ENCODE measurements around the gene MTM1. TPM values are rescaled to one million over a fixed set of nuclear protein-coding genes. Genes with fewer than 3 reads are reported as not detected.
A peak's percentile ranks its signal among the peaks of the same experiment; 100 is the strongest.

Gene MTM1
- total RNA-seq, 4 donors from 2014 or later: 3.8 to 26.7 (median 13.1) TPM

- Histone ChIP-seq H3K9me3 (no peaks in the 10 kb centered on the region), H3K4me3 (no peak overlapping the region), H3K27me3 (no peaks in the 10 kb centered on the region), H3K27ac (peak overlapping the region in 1 of 2 donors; percentile 82), H3K36me3 (no peaks in the 10 kb centered on the region), H3K4me1 (no peaks in the 10 kb centered on the region)
- intact Hi-C loops (cut with DNase I; ENCODE audit: low total_unique reads): no loop called here
- no peak for DNase-seq
- TF ChIP-seq POLR2A (IDR thresholded peaks at IDR 0.05): no peak
- TF ChIP-seq CTCF (IDR thresholded peaks at IDR 0.05): no peak
Measured at GRCh38 chrX:150694738-150695410, 126.5 kb downstream of the MTM1 start.

- Histone ChIP-seq H3K9me3 (no peaks in the 10 kb centered on the region), H3K27ac (no peak overlapping the region), H3K27me3 (no peaks in the 10 kb centered on the region), H3K4me3 (no peak overlapping the region), H3K36me3 (no peaks in the 10 kb centered on the region), H3K4me1 (no peaks in the 10 kb centered on the region)
- no peak for TF ChIP-seq POLR2A (IDR thresholded peaks at IDR 0.05)
- no peak for TF ChIP-seq CTCF (IDR thresholded peaks at IDR 0.05)
- intact Hi-C loops (cut with DNase I; ENCODE audit: low total_unique reads): no loop called here
- no peak for DNase-seq
Measured at GRCh38 chrX:150696331-150696730, 127.9 kb downstream of the MTM1 start.

GRCh38 chrX:150696866-150697265, 128.4 kb downstream of the MTM1 start:
- Histone ChIP-seq H3K36me3 (no peaks in the 10 kb centered on the region), H3K4me3 (no peak overlapping the region)
- intact Hi-C loops (cut with DNase I; ENCODE audit: low total_unique reads): no loop called here

GRCh38 chrX:150697641-150698040, 129.2 kb downstream of the MTM1 start:
- H3K4me3 ChIP-seq: no peak overlapping the region
- TF ChIP-seq POLR2A (IDR thresholded peaks at IDR 0.05) (no peak), CTCF (IDR thresholded peaks at IDR 0.05) (no peak)
- intact Hi-C loops (cut with DNase I; ENCODE audit: low total_unique reads): no loop called here

More at GRCh38 chrX:150696866-150697265, 128.4 kb downstream of the MTM1 start:
- DNase-seq: no peak
- Histone ChIP-seq H3K4me1 (no peaks in the 10 kb centered on the region), H3K27me3 (no peaks in the 10 kb centered on the region), H3K9me3 (no peaks in the 10 kb centered on the region), H3K27ac (no peak overlapping the region)
- TF ChIP-seq CTCF (IDR thresholded peaks at IDR 0.05) (no peak), POLR2A (IDR thresholded peaks at IDR 0.05) (no peak)

GRCh38 chrX:150698981-150699380, 130.6 kb downstream of the MTM1 start:
- intact Hi-C loops (cut with DNase I; ENCODE audit: low total_unique reads): no loop called here
- no peak overlapping the region for H3K4me3 ChIP-seq
- no peak for DNase-seq
- no peaks in the 10 kb centered on the region for H3K36me3 ChIP-seq
- H3K9me3 ChIP-seq: no peaks in the 10 kb centered on the region
- TF ChIP-seq POLR2A (IDR thresholded peaks at IDR 0.05) (no peak), CTCF (IDR thresholded peaks at IDR 0.05) (no peak)
- H3K4me1 ChIP-seq: no peaks in the 10 kb centered on the region
- no peak overlapping the region for H3K27ac ChIP-seq
- H3K27me3 ChIP-seq: no peaks in the 10 kb centered on the region

More at GRCh38 chrX:150697641-150698040, 129.2 kb downstream of the MTM1 start:
- Histone ChIP-seq H3K27ac (no peak overlapping the region), H3K9me3 (no peaks in the 10 kb centered on the region), H3K4me1 (no peaks in the 10 kb centered on the region), H3K27me3 (no peaks in the 10 kb centered on the region), H3K36me3 (no peaks in the 10 kb centered on the region)
- DNase-seq: no peak

All from uterus (tissue), 4 donors.